ENCODE results near the gene TEX22. TPM values are rescaled to one million over a fixed set of nuclear protein-coding genes. Genes with fewer than 3 reads are reported as not detected.

TEX22 gene
- total and polyA plus RNA-seq, 4 donors = 0.02 to 0.14 (median 0.08) TPM; not detected in 1

GRCh38 chr14:105418269-105419194 is 20.2 kb downstream of the TEX22 start:
- TF ChIP-seq EGR1 (IDR thresholded peaks at IDR 0.05; ENCODE audit: low read depth in 2 of 2) (no peak), ZBTB33 (IDR thresholded peaks at IDR 0.05) (no peak), RXRA (IDR thresholded peaks at IDR 0.05) (no peak), NR2F2 (IDR thresholded peaks at IDR 0.05) (no peak), RAD21 (IDR thresholded peaks at IDR 0.05) (no peak), CTCF (IDR thresholded peaks at IDR 0.05; ENCODE audit: low read depth, low read length, missing input control) (no peak), TAF1 (conservative IDR thresholded peaks at IDR 0.05) (no peak), JUND (IDR thresholded peaks at IDR 0.05) (no peak), HNF4A (conservative IDR thresholded peaks at IDR 0.05) (no peak)
- no peak for DNase-seq (ENCODE audit: low spot score)
- WGBS = 85% methylated on average over 19 of the region's 19 CpGs
- H3K4me3 ChIP-seq (ENCODE audit: low read depth in 1 of 3, low read length in 3 of 3) = peak overlapping the region in 2 of 3 donors; percentile 83 to 95
- peak overlapping the region in 1 of 2 donors; percentile 46 for H3K27ac ChIP-seq (ENCODE audit: low read depth in 1 of 2, low read length in 2 of 2)
- no peak overlapping the region for H3K9ac ChIP-seq (ENCODE audit: low read depth in 1 of 2, low read length in 2 of 2)
- H3K4me1 ChIP-seq (ENCODE audit: control insufficient read depth in 4 of 4, insufficient read depth in 4 of 4, low read length in 3 of 4) = peaks cover 19 to 40% (median 30%) of the 10 kb centered on the region in 4 donors
- H3K9me3 ChIP-seq (ENCODE audit: control insufficient read depth in 4 of 4, low read length in 3 of 4) = no peaks in the 10 kb centered on the region
- no peaks in the 10 kb centered on the region for H3K36me3 ChIP-seq (ENCODE audit: control insufficient read depth in 4 of 4, insufficient read depth in 3 of 4, low read depth in 1 of 4, low read length in 3 of 4)
- no peaks in the 10 kb centered on the region for H3K27me3 ChIP-seq (ENCODE audit: control insufficient read depth in 4 of 4, insufficient read depth in 4 of 4, low read length in 3 of 4)

GRCh38 chr14:105419195-105420091 is 21.1 kb downstream of the TEX22 start, which contains the start of gene MTA1:
TSS of gene MTA1 (plus strand) at chr14:105419827. CDS start at chr14:105420036, 209 bp downstream.
- Histone ChIP-seq H3K4me1 (ENCODE audit: control insufficient read depth in 4 of 4, insufficient read depth in 4 of 4, low read length in 3 of 4) (peaks cover 19 to 40% (median 28%) of the 10 kb centered on the region in 4 donors), H3K36me3 (ENCODE audit: control insufficient read depth in 4 of 4, insufficient read depth in 3 of 4, low read depth in 1 of 4, low read length in 3 of 4) (no peaks in the 10 kb centered on the region), H3K9ac (ENCODE audit: low read depth in 1 of 2, low read length in 2 of 2) (peak within 1 kb of the TSS; percentile 28 to 68), H3K27ac (ENCODE audit: low read depth in 1 of 2, low read length in 2 of 2) (peak within 1 kb of the TSS; percentile 59 to 70), H3K27me3 (ENCODE audit: control insufficient read depth in 4 of 4, insufficient read depth in 4 of 4, low read length in 3 of 4) (no peaks in the 10 kb centered on the region), H3K9me3 (ENCODE audit: control insufficient read depth in 4 of 4, low read length in 3 of 4) (no peaks in the 10 kb centered on the region), H3K4me3 (ENCODE audit: low read depth in 1 of 3, low read length in 3 of 3) (peak within 1 kb of the TSS; percentile 53 to 95 (median 83))
- TF ChIP-seq CTCF (IDR thresholded peaks at IDR 0.05; ENCODE audit: low read depth, low read length, missing input control) (no peak), JUND (IDR thresholded peaks at IDR 0.05) (no peak), REST (IDR thresholded peaks at IDR 0.05) (no peak), HNF4A (conservative IDR thresholded peaks at IDR 0.05) (peak; percentile 33 to 43), YY1 (IDR thresholded peaks at IDR 0.05) (no peak), TAF1 (conservative IDR thresholded peaks at IDR 0.05) (no peak), HNF4G (IDR thresholded peaks at IDR 0.05) (no peak), SP1 (IDR thresholded peaks at IDR 0.05) (no peak)
- WGBS = 4% methylated on average over 95 of the region's 96 CpGs
- DNase-seq (ENCODE audit: low spot score) = peak; percentile 51

All from liver (tissue), 9 donors.